ENCODE data around the gene SLC27A2. TPM values are rescaled to one million over a fixed set of nuclear protein-coding genes. Genes with fewer than 3 reads are reported as not detected.

SLC27A2 gene
- total and polyA plus RNA-seq, 10 of the 15 experiments (the other 5 are each of a cell fraction or from before 2014, with no cell fraction given), result 0.22 to 1.2 (median 0.69) TPM; not detected in 1

GRCh38 chr15:50190723-50191122 lies 8.7 kb downstream of the SLC27A2 start:
- no peaks in the 10 kb centered on the region for H3K36me3 ChIP-seq (ENCODE audit: control insufficient read depth in 2 of 2, insufficient read depth in 2 of 2, low read length in 1 of 2)
- H2AFZ ChIP-seq (ENCODE audit: control insufficient read depth, low read depth, low read length), result no peak overlapping the region
- no peaks in the 10 kb centered on the region for H3K79me2 ChIP-seq (ENCODE audit: control insufficient read depth, insufficient read depth, low read length)
- no peak overlapping the region for H3K4me3 ChIP-seq
- H3K9ac ChIP-seq (ENCODE audit: control insufficient read depth, insufficient read depth, low read length), result no peak overlapping the region
- peak; percentile 66 for ATAC-seq
- ChIA-PET POLR2A (no interaction called here), RAD21 (ENCODE audit: unreplicated experiment) (interaction anchor here (0.6 to 1.9 kb wide), 2 partner anchors 51 to 125 kb away, joined by 3 to 6 read pairs; no protein-coding TSS in a partner anchor), SMC1A (ENCODE audit: uncharacterized antibody, unreplicated experiment) (interaction anchor here (0.6 to 1.3 kb wide), 4 partner anchors 14 to 158 kb away, joined by 3 to 5 read pairs (median 3); no protein-coding TSS in a partner anchor), CTCF (interaction anchor here (0.6 kb wide), 1 partner anchor 74 kb away, joined by 4 read pairs; no protein-coding TSS in a partner anchor)
- 0% methylated on average over 1 of the region's 1 CpG for WGBS (ENCODE audit: insufficient coverage, insufficient replicate concordance, low lambda C conversion rate, missing lambda C conversion rate)
- DNase-seq (ENCODE audit: low read depth, low spot score), result no peak
- H3K9me3 ChIP-seq (replicated peaks; ENCODE audit: control insufficient read depth, insufficient read depth, low read length), result no peaks in the 10 kb centered on the region
- no peaks in the 10 kb centered on the region for H4K20me1 ChIP-seq (ENCODE audit: control insufficient read depth, insufficient read depth)
- in situ Hi-C loops (cut with MboI) (no loop called here), intact Hi-C loops (cut with micrococcal nuclease; ENCODE audit: unreplicated experiment) (no loop called here)
- peak overlapping the region; percentile 28; the same call in 1 of the 2 replicates for H3K4me2 ChIP-seq (ENCODE audit: control insufficient read depth, insufficient read depth)
- no peak for FAIRE-seq
- H3K4me1 ChIP-seq (ENCODE audit: control insufficient read depth, insufficient read depth, low read length), result no peaks in the 10 kb centered on the region; the same call in 1 of the 2 replicates
- H3K27me3 ChIP-seq (replicated peaks in 1 of 2; ENCODE audit: control insufficient read depth in 2 of 2, insufficient read depth in 2 of 2, low read length in 1 of 2), result no peaks in the 10 kb centered on the region
- BruUV-seq (replicated peaks), result no TSS peak
- no peak overlapping the region for H3K27ac ChIP-seq (ENCODE audit: control insufficient read depth, insufficient read depth)
- no peak for TF ChIP-seq TBL1XR1 (IDR thresholded peaks at IDR 0.05; ENCODE audit: low read depth, low read length)
- no peak for TF ChIP-seq IKZF2 (IDR thresholded peaks at IDR 0.05)
- TF ChIP-seq RBBP5 (conservative IDR thresholded peaks at IDR 0.05), result no peak
- TF ChIP-seq REST (IDR thresholded peaks at IDR 0.05; ENCODE audit: low read depth, low read length), result no peak
- no peak for TF ChIP-seq USF2 (IDR thresholded peaks at IDR 0.05; ENCODE audit: borderline replicate concordance, low read depth, low read length)
- no peak for TF ChIP-seq SMARCA5 (IDR thresholded peaks at IDR 0.05)
- no peak for TF ChIP-seq WRNIP1 (IDR thresholded peaks at IDR 0.05; ENCODE audit: borderline replicate concordance, low read depth, low read length)
- TF ChIP-seq USF1 (IDR thresholded peaks at IDR 0.05; ENCODE audit: borderline replicate concordance, extremely low read length, insufficient read depth, low read depth, low read length), result no peak
- TF ChIP-seq TAF1 (IDR thresholded peaks at IDR 0.05; ENCODE audit: borderline replicate concordance, low read depth, low read length), result no peak
- no peak for TF ChIP-seq ZNF622 (IDR thresholded peaks at IDR 0.05)
- TF ChIP-seq PAX8 (IDR thresholded peaks at IDR 0.05), result no peak
- TF ChIP-seq PRDM15 (CRISPR knock-in tag; IDR thresholded peaks at IDR 0.05), result no peak
- TF ChIP-seq BCL3 (IDR thresholded peaks at IDR 0.05; ENCODE audit: borderline replicate concordance, insufficient read depth, low read depth, low read length, poor library complexity, severe bottlenecking), result no peak

All from GM12878 (cell line).